ENCODE results near the gene BACE2.

DNA sequence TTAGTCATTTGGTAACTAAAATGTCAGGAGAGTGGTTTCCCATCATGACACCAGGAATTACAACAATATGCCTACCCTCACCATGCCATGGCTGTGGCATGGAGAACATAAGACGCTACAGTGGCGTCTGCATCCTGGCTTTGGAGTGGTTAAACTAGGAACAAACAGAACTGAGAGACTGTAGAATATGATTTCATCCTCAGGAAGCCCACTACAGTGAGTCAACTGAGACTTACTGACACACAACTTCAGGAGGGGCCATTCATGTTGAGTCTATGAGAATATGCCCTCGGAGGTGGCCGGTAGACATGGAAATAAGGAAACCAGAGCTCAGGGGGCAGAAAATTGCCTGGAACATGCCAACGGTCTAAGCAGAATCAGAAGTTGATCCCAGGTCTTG is 5.9 kb upstream of the BACE2 start:
- no peak for TF ChIP-seq SP1 (IDR thresholded peaks at IDR 0.05)
- TF ChIP-seq FOXK2 (IDR thresholded peaks at IDR 0.05): no peak
- TF ChIP-seq, protein P1, sequence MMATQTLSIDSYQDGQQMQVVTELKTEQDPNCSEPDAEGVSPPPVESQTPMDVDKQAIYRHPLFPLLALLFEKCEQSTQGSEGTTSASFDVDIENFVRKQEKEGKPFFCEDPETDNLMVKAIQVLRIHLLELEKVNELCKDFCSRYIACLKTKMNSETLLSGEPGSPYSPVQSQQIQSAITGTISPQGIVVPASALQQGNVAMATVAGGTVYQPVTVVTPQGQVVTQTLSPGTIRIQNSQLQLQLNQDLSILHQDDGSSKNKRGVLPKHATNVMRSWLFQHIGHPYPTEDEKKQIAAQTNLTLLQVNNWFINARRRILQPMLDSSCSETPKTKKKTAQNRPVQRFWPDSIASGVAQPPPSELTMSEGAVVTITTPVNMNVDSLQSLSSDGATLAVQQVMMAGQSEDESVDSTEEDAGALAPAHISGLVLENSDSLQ (IDR thresholded peaks at IDR 0.05): no peak
- no peak for TF ChIP-seq TARDBP (IDR thresholded peaks at IDR 0.05)
- no peak for TF ChIP-seq L3MBTL2 (conservative IDR thresholded peaks at IDR 0.05)
- TF ChIP-seq SUZ12 (IDR thresholded peaks at IDR 0.05): no peak
- TF ChIP-seq ZNF384 (IDR thresholded peaks at IDR 0.05): no peak
- no peak for TF ChIP-seq FOXA1 (IDR thresholded peaks at IDR 0.05)
- no peak for TF ChIP-seq ARNT (IDR thresholded peaks at IDR 0.05)
- TF ChIP-seq BHLHE40 (IDR thresholded peaks at IDR 0.05; ENCODE audit: borderline replicate concordance): no peak
- no peak for TF ChIP-seq ELF4 (IDR thresholded peaks at IDR 0.05)
